Measurements from ENCODE around the gene KCTD19.

Gene KCTD19

DNA sequence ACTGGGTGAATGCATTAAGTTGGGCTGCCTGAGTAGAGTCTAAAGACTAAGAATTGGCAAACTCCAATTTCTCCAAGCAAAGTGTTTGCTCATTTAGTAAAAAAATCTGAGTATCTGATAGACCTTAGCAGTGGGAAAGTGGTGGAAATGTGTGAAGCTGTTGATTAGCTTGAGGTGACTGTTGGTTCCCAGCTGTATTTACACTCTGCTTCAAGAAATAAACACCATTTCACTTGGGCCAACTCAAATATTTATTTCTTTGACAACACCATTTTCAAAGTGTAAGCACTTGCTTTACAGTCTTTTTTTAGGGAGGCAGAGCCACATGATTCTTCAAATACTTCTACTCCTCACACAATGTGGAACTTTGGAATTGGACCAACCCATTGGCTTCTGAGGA is 8.7 kb downstream of the KCTD19 start:
- no peak for DNase-seq (ENCODE audit: low read depth)

DNA sequence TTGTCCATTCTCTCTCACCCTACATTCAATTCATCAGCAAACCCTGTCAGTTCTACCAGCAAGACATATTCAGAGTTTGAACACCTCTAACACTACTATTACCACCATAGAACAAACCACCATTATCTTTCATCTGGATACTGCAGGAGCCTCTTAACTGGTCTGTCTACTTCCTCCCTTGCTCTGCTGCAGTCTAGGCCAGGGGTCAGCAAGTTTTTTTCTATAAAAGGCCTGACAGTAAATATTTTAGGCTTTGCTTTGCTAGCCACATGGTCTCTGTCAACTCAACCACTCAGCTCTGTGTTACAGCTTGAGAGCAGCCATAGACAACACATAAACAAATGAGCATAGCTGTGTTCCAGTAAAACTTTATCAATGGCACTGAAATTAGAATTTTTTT is 13.8 kb downstream of the KCTD19 start:
- DNase-seq (ENCODE audit: low read depth), result no peak

DNA sequence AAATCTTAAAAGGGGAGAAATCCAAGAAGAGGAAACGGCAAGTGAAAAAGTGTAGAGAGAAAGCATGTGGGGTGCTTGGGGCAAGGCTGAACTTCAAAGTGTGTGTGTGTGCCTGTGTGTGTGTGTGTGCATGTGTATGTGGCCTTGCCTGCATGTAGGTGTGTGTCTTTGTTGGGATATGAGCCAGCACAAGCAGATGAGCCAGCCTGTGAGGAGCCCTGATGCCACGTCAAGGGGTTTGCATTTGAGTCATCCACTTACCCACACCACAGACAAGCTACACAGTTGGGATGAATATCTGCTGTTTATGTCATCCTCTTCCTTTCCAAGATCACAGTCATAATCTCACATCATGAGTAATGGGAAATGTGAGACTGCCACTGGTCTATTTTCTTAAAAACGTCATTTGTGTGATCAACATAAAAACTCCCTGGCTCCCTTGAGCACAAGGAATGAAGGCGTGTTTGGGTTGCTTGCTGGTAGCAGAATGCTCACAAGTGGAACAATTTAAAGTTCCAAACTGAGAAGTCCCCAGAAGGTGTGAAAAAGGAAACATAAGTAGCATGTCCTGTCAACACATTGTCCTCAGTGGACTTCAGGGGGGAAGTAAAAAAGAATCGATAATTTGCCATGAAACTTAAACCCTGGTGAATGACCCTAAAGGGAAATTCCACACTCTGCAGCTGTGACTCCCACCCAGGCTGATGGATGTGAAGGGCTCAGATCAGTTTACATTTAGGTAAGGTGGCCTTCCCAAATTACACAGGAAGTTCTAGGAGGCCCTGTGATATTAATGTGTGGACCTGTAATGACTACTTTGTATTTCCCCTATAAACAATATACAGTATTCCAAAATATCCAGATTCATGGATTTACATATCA is 14.7 kb downstream of the KCTD19 start:
- peak; percentile 64 for DNase-seq (ENCODE audit: low read depth)

DNA sequence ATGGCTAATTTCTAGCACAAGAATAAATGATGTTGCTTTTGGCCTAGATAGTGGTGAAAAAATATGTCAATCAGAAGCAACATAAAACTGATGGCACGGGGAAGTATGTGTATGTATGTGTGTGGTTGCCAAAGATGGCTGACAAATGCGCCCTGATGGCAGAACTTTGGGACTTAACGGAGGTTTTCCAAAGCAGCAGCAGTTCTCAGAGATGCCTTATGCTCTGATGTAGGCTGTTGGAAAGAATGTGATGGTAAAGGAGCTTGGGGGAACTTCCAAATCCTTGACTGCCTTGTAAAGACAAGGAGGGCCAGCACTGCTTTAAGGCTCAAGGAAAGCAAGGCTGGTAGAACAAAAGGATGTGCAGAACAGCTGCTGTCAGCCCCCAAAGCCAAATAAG is 16.0 kb downstream of the KCTD19 start:
- DNase-seq (ENCODE audit: low read depth), result no peak

DNA sequence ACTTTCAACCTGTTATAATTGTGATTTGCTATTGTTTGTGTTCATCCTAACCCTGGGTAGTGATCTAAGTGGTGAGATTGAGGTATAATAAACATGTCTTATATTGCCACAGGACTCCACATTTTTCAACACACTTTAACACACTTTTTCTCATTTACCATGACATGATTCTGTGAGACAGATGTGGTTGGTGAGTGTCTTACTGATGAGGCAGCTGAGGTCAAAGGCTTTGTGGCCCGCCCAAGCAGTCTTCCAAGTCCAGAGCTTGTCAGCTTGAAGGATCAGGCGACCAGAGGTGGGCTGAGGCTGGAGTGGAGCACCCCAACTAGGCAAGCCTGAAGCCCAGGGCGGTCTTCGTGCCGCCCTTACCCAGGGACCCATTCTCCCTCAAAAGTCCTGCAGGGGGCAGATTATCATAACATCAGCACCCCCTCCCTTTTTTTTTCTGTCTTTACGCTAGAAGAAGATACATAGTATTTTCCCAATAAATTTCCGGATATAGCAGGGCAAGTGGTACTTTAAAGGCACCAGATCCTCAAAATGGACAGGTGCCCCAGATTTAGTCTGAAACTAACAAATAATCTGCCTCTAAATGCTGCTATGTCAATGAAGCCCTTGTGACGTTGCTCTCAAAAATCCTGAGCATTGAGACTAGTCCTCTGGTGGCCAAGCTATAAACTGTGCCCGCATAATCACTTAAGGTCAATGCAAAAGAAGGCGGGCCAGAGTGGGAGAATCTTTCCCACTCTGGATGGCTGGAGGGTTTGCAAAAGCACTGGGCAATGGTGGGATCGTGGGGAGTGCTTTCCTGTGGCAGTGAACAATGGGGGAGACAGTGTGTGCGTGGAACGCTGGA is 21.1 kb downstream of the KCTD19 start:
- no peak for DNase-seq (ENCODE audit: low read depth)

DNA sequence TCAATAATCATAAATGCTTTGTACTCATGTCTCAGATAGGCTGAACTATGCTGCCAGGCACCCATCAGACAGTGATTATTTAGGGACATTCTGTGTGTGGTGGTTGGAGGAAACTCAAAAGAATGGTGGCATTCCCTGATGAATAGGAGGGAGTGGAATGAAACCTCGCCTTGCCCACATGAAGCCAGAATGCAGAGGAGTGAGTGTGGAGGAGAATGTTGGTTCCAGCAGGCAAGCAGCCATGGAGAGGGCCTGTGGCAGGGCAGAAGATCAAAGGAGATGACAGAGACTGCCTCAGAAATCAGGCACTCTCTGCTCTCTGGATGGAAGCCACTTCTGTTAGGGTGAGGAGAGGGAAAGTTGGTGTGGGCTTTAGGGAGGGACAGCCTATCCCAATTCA is 22.5 kb downstream of the KCTD19 start:
- DNase-seq (ENCODE audit: low read depth), result no peak

DNA sequence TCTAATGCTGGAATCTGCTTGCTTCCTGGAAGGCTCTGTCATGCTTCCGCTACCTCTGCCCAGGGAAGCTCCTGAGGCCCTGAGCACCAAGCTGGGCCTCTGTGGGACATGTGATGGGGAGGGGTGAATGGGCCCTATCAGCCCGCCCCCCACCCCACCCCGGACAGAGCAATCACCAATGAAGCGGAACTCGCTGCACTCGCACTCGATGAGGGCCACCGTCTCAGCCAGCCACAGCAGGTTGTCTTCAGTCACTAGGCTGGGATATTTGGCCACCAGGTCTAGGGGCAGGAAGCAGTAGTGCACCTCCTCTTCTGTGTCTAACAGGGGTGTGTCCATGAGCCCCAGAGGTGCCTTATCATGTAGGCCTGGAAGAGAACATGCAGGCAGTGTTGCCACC is 23.6 kb downstream of the KCTD19 start:
- DNase-seq (ENCODE audit: low read depth), result no peak

DNA sequence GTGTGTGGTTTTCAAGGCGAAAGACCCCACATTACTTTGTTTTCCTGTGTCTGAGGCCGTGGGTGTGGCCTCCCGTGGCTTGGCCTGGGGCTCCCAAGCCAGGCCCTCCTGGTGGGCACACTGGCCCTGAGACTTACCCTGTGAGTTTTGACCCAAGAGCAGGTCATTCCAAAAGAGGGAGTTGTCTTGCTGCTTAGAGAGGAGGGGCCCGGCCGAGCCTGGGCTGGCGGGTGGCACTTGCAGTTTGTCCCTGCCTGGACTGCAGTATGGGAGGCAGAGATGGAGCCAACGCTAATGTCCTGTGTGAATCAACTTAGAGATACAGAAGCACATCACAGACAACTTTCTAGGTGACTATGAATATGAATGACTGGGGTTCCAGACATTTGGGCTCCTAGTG is 24.5 kb downstream of the KCTD19 start:
- DNase-seq (ENCODE audit: low read depth), result no peak

DNA sequence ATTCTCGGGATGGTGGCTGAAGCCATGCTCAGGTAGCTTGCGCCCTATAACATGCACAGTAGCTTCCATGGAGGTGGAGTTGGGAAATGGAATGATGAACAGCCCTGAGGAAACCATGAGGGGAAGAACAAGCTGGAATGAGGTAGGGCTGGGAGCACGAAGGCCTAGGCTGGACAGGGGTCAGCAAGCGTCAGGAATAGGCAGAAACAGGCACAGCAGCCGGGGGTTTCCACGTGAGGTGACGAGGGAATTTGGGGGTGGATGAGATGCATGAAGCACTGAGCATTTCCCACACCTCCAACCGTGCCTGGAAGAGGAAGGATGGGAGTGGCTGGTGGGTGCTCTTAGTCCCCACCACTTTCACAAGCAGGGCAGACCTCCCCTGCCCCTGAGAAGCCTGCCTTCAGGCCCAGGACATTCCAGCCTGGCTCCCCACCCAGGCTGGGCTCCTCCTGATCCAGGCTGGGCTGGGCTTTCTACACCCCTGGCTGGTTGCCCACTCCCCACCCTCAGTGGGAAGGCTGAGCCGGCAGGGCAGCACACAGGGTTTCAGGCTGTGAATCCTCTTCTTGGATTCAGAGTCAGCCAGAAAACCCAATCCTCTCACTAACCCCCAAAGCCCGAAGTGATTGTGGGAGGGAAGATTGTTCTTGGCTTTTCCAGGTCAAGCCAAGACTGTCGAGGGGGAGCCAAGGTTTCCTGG is 25.3 kb downstream of the KCTD19 start:
- DNase-seq (ENCODE audit: low read depth), result no peak

DNA sequence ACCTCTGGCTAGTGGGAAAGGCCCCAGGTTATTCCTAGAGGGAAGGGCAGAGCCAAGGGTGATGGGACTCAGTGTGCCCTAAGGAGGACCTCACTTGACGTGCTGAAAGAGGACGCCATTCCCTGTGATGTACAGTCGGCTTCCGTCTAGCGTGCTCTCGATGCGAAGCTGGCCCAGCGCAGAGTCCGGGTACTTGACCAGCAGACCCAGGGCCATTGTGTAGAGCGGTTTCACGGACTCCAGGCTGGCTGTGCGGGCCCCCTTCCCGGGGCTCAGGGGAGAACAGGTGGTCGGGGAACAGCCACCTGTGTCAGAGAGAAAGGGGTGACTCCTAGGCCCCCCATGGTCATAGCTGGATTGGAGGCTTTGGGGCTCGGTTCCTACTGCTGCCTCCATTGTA is 27.3 kb downstream of the KCTD19 start:
- DNase-seq (ENCODE audit: low read depth), result no peak

DNA sequence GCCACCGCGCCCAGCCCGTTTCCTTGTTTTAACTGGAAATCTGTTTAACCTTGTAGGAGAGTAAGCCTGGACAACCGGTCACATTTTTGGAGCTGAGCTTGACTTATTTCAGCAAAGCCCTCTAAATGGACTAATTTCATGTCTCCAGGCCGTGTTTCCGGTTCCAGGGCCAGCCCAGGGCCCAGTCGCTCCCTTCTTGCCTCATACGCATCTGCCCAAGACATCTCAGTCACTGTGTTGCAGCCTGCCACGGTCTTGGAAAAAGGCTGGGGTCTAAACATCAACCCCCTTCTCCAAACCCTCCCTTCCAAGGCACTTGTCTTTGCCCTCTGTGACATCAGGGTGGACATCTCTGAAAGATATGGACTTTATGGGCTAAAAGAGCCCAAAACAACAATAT is 28.3 kb downstream of the KCTD19 start:
- DNase-seq (ENCODE audit: low read depth), result no peak

GRCh38 chr16:67296420-67296819 is 30.1 kb downstream of the KCTD19 start:
- DNase-seq (ENCODE audit: low read depth), result no peak

DNA sequence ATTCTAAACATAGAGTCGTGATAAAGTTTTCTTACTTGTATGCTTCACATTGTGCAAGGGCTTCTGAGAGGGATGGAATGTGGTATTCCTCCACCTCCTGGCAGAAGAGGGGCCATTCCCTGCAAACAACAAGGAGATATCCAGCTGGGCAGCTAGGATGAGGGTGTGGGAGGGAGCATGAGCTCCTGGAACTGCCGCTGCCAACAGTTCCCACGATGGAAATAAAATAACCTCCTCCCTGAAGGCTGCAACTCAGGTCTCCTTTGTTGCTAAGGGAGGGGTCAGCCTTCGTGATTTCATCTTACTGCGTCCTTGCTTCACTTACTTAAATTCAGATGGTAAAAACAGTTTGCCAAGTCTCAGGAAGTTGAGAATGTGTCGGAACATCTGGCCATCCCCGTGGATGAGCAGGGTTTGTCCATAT is 31.6 kb downstream of the KCTD19 start:
- no peak for DNase-seq (ENCODE audit: low read depth)

DNA sequence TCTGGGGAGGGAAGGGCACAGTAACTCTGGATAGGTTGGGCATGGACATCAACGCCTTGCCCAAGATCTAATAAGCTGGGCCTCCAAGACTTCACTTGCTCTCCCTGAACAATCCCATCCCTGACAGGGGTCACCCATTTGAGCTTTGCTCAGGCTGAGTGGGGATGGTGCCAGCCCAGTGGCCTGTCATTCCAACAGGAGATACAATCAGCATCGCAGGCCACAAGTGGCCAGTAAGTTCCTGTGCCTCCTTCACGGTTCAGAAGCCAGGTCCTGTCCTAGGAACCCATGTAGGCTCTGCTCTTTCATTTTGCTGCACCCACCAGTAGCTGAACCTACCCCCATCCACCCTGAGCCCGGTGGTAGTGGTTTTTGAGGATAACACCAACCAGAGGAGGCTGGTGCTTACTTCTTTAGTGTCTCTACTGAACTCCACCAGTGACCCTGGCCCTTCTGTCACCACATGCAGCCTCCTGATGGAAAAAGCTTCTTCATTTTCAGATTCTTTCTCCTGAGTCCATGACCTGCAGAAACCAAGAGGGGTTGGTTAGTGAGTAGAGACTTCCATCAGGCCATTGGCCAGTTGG is 32.3 kb downstream of the KCTD19 start:
- no peak for DNase-seq (ENCODE audit: low read depth)

DNA sequence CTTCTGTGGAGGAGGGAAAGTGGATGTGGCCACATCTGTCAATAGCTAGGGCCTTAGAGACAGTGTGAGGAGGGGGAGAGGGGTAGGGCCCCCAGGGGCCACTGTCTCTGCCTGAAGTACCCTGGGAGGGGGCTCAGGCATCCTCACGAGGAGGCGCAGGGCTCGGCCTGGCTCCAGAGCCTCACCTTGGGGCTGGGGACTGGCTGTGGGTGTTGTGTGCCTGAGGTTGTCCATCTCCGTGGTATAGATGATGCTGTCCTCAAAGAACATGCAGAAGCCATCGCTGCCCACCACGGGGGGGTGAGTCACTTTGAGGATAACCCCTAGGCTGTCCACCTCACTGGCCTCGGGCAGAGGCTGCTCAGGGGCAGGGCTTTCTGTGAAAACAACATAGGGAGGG is 35.1 kb downstream of the KCTD19 start:
- no peak for DNase-seq (ENCODE audit: low read depth)

DNA sequence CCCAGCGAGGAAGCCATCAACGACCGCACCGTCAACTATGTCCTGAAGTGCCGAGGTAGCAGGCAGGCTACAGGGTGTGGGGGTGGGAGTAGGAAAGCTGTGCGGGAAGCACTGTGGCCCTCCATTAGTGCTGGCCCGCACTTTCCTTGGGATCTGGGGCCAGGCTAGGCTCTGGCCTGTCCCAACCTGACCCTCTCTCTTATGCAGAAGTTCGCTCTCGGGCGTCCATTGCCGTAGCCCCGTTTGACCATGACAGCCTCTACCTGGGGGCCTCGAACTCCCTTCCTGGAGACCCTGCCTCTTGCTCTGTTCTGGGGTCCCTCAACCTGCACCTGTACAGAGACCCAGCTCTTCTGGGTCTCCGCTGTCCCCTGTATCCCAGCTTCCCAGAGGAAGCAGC is 38.6 kb downstream of the KCTD19 start:
- no peak for DNase-seq (ENCODE audit: low read depth)

GRCh38 chr16:67286441-67287235 is 39.9 kb downstream of the KCTD19 start:
- DNase-seq (ENCODE audit: low read depth), result no peak

GRCh38 chr16:67284699-67285646 is 41.6 kb downstream of the KCTD19 start:
- no peak for DNase-seq (ENCODE audit: low read depth)

GRCh38 chr16:67283826-67284555 is 42.5 kb downstream of the KCTD19 start:
- no peak for DNase-seq (ENCODE audit: low read depth)
